Hindlimb muscle (tissue), 1 donor: ENCODE measurements around the gene DTNB. TPM values are rescaled to one million over a fixed set of nuclear protein-coding genes. Genes with fewer than 3 reads are reported as not detected.
"Not testable (repeated sequence)": the region's sequence is repeated elsewhere in the genome, so short reads cannot be mapped to it uniquely, and the experiment has no call there.

ENCODE experiments used
- DNase-seq: peaks from one replicate; pipeline ENCODE4 v3.0.0-alpha.2; 2013
- polyA plus RNA-seq: library from polyadenylated mRNA; unstranded; fragments of 120-200 nt; gene quantifications from one replicate; pipeline ENCODE4 v1.2.1, GENCODE V29; 2013; ENCODE audit not compliant: insufficient read length

DTNB gene
- polyA plus RNA-seq, 1 donor, result 4.7 TPM

DNA sequence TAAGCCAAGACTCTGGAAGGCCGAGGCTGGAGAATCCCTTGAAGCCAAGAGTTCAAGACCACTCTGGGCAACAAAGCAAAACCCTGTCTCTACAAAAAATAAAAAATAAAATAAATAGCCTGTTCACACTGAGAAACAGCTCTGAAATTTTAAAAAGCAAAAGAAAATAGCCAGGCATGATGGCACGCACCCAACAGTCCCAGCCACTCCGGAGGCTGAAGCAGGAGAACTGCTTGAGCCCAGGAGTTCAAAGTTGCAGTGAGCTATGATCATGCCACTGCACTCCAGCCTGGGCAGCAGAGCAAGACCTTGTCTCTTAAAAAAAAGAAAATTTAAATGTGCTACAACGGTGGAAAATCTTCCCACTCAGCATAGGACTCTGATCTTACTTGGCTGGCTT, 52.7 kb downstream of the DTNB start:
- DNase-seq, result no peak

DNA sequence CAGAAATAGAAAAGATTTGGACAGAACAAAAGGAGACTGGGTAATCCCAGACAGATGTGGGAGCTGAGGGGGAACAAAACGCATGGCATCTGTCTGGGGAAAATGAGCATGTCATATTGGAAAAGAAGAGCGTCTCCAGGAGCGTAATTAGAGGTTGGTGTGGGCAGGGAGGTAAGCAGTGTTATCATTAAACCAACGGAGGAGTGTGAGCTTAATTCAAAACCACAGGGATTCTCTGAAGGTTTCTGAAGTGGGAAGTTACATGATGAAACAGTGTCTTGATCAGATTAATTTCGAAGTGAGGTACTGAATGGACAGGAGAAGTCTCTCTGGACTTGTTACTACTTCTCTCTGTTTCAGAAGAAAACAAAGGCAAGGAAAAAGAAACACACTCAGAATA, 53.3 kb downstream of the DTNB start:
- no peak for DNase-seq

DNA sequence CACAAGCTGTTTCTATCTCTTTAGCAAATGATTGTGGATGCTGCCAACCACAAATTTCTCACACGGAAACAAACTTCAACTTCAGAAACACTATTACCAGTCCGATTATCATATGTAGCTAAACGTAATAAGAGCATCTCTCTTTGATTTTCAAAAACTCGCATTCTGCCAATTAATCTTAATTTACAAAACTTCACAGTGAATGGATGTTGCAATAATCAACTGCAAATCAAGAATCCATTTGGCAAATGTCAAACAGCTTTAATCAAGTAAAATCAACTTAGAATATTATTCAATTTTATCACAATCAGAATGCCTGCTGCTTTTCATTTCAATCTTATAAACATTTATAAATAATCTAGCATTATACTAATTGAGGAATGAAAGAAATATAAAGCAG, 54.2 kb downstream of the DTNB start:
- no peak for DNase-seq

GRCh38 chr2:25618676-25619075, 54.7 kb downstream of the DTNB start:
- no peak for DNase-seq

GRCh38 chr2:25617948-25618646, 55.3 kb downstream of the DTNB start:
- peak; percentile 52 for DNase-seq

GRCh38 chr2:25615920-25616319, 57.5 kb downstream of the DTNB start:
- no peak for DNase-seq

DNA sequence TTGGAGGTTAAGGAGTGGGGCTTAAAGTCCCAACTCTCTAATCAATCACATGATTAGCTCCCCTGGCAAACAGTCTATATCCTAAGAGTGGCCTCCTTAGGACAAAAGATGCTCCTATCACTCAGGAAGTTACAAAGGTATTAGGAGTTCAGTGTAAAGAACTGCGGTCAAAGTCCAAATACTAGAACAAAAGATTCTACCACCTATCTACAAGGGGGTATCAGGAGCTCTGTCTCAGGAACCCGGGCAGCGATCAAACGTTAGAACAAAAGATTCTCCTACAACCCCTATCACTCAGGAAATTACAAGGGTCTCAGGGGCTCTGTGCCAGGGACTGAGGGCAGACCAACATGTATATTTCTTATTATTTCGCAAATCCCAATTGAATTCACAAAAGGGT, 58.0 kb downstream of the DTNB start:
- DNase-seq, result no peak

DNA sequence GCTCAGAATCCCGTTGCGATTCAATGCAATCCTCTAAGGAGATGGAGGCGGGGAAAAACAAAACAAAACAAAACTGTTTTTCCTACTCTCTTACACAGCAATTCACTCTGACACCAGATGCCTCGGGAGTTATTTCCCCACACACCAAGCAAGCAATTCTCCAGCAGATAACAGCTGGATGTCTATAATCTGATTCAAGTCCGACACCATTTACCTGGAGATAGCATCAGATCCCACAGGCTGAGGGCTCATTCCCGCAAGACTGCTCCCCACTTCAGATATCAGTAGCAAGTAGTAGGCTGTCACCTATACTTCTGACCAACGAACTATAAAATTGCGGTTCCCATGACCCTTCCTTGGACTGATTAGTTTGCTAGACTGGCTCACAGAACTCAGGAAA, 58.7 kb downstream of the DTNB start:
- DNase-seq, result no peak

DNA sequence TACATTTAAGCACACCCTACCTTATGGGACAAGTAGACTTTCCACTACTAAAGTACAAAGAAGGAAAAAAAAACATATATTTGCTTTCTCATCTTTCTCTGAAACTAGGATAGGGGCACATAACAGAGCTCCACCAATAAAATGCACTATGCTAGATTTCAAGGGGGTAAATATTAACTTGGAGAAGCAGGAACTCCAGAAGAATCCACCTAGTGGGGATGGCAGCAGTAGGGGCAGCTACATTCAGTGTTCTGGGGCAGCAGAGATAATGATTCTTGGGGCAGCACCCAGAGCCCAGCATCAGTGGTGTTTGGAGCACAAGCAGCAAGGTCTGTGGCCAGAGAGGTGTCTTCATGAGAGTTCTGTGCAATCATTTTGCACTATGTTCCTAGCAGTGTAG, 64.7 kb downstream of the DTNB start:
- no peak for DNase-seq

GRCh38 chr2:25606892-25607291, 66.5 kb downstream of the DTNB start:
- no peak for DNase-seq

DNA sequence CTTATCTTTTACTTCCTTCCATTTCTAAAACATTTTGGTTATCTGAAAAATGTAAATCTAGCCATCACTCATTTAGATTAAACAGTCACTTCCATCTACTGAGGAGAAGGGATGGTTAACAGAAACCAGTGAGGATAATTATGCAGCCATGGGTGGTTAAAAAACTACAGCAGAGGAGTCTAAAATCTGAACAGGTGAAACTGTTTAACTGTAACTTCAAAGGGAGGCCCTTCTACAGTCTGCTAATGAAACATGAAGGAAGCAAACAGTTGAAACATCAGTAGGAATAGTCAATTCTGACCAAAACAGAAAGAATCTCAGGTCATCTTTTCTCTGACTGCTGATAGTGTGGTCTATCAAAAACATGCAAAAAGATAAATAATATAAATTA, 71.0 kb downstream of the DTNB start:
- no peak for DNase-seq

GRCh38 chr2:25601711-25602332, 71.6 kb downstream of the DTNB start:
- not testable (repeated sequence) for DNase-seq

- DNase-seq, result no peak
These were observed 74.5 kb downstream of the DTNB start for GRCh38 chr2:25598911-25599310.

DNA sequence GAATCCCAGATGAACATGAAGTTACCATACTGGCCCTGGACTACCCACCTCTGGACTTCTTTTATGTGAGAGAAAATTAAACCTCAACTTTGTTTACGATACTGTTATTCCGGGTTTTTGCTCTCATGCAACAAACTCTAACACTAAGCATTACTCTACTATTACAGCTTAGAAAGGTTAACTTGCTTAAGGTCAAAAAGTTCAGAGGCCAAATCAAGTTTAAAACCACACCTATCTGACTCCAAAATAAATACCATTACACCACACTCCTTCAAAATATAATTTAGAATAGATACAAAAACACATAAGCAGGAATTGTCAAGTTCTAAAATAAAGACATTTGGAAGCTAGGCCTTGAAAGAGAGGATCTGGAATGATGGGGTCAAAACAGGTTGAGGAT, 75.0 kb downstream of the DTNB start:
- DNase-seq, result no peak

GRCh38 chr2:25597881-25598280, 75.5 kb downstream of the DTNB start:
- no peak for DNase-seq

DNA sequence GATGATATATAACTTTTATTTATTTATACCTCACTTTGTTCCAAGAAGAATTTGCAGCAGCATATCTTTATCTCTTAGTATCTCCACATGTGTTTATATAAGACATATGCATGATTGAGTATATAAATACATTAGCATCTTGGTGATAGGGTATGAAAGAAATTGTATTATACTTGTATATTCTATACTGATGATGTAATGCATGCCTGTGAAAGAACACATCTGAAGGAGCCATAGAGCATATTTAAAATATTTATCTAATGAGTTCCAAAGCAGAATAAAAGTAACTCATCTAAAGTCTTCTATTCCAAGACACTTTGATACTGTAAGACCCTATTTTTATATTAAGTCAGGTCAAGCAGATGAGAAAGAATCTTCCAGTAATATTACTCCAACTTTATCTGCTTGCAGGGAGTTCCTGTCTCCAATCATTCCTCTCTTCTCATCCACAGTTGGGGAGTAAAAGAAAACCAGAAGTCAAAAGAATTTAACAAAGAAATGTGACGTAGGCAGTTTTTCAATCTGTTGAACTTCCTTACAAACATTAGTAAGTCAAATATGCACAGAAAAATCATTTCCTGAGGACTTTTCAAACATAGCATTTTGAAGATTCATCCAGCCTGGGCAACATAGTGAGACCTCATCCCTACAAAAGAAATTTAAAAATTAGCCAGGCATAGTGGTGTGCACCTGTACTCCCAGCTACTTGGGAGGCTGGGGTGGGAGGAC, 76.7 kb downstream of the DTNB start:
- DNase-seq, result no peak

- no peak for DNase-seq
These were observed 78.0 kb downstream of the DTNB start for GRCh38 chr2:25595393-25595792.

DNA sequence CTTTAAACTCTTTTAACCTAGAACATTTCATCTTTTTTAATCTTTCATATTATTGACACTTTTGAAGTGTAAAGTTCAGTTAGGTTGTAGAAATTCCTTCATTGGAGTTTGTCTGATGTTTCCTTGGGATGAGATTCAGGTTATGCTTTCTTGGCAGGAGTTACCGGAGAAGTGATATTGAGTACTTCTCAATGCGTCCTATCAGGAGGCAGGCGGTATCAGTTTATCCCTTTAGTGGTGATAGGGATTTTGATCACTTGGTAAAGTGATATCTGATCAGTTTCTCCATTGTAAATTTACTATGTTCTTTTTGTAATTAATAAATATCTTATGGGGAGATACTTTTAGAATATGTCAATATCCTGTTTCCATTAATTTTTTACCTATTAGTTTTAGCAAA, 78.4 kb downstream of the DTNB start:
- DNase-seq, result no peak

DNA sequence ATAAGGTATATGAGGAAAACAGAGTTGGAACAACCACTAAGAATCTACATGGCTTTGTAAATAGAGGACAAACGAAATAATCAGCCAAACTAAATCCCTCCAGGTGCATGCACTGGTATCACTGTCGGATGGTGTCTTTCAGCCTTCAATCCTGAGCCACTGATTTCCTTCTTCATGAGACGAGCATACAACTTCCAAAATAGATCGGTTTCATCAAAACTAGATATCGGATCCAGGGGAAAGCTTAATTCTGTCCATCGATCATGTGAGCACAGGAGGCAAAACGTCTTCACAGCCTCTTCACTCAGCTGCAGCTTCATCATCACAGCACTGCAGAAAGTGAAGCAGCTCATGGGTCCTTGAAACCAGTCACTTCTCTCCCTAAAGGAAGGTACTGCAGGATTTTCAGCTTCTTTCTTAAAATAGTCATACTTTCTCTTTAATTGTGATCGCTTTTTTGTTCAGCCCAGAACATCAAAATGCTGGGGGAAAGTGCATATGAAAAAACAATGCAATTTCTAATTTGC, 80.5 kb downstream of the DTNB start:
- DNase-seq, result no peak

DNA sequence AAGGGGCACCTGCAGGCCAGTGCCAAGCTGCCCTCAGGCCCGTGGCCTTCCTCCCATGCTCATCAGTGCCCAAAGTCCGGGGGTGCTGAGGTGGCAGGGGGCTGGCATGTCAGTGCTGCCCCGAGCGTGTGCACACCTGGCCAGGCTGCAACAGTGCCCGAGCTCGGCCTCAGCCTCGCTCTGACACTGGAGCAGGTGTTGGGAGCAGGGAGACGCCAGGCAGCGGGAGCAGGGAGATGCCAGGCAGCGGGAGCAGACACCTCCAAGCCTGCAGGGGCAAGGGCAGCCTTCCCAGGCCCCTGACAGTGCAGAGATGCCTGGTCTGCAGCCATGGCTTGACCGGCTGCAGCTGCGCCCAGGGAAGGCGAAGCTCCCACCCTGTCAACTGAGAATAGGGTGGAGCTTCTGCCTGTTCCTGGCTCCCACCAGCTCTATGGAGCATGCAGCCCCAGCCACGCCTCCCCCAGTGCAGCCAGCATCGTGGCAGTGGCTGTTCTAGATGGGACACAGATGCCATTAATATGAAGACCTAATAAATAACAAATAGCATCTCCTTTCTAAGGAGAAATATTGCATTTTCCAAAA, 82.4 kb downstream of the DTNB start:
- DNase-seq, result no peak

GRCh38 chr2:25589676-25590205, 83.6 kb downstream of the DTNB start:
- no peak for DNase-seq

- DNase-seq, result no peak
These were observed 84.8 kb downstream of the DTNB start for GRCh38 chr2:25588576-25588975.

DNA sequence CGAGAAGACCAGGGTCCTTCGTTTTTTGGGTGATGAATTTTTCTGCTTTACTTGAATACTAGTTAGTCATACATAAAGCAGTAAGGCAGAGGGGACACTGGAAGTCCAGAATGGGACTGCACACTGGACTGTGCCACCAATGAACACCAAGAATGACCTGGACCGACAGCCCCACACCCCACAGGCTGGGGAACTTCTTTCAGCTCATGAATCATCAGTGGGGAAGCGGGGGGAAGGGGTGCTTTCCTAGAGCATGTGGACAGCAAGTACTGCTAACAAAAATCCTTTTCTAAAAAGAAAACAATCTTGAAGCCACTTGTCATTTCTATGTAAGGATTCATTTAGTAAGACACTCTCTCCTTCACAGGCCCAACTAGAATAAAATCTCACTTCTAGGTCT, 86.0 kb downstream of the DTNB start:
- DNase-seq, result no peak
